ENCODE data around the gene TNFAIP8L2. TPM values are rescaled to one million over a fixed set of nuclear protein-coding genes. Genes with fewer than 3 reads are reported as not detected.

Gene TNFAIP8L2
- total RNA-seq, 1 donor from 2014 or later, result 1.6 TPM

DNA sequence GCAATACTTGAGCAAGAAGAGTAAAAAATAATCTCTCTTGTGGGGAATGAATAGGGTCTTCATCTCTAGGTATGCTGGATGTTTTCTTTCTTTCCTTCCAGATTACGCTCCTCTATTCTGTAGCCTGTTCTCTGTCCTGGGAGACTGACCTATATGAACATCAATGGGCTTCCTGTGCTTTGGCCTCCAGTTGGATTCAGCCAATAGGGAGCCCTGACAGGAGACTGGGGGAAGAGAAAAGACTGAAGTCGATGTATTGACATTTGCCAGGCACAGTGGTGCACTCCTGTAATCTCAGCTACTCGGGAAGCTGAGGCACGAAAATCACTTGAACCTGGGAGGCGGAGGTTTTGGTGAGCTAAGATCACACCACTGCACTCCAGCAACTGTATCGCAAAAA is 27.6 kb upstream of the TNFAIP8L2 start:
- H3K4me1 Mint-ChIP-seq (ENCODE audit: unreplicated experiment), result peaks cover 26% of the 10 kb centered on the region
- H3K36me3 Mint-ChIP-seq (ENCODE audit: low read depth, unreplicated experiment), result no peaks in the 10 kb centered on the region
- no peaks in the 10 kb centered on the region for H3K9me3 Mint-ChIP-seq (ENCODE audit: unreplicated experiment)
- H3K4me3 Mint-ChIP-seq (ENCODE audit: unreplicated experiment), result no peak overlapping the region
- no peak for DNase-seq (ENCODE audit: low spot score)
- H3K27ac Mint-ChIP-seq (ENCODE audit: unreplicated experiment), result no peak overlapping the region
- H3K27me3 Mint-ChIP-seq (ENCODE audit: unreplicated experiment), result peaks cover 10% of the 10 kb centered on the region
- TF ChIP-seq, protein P1, sequence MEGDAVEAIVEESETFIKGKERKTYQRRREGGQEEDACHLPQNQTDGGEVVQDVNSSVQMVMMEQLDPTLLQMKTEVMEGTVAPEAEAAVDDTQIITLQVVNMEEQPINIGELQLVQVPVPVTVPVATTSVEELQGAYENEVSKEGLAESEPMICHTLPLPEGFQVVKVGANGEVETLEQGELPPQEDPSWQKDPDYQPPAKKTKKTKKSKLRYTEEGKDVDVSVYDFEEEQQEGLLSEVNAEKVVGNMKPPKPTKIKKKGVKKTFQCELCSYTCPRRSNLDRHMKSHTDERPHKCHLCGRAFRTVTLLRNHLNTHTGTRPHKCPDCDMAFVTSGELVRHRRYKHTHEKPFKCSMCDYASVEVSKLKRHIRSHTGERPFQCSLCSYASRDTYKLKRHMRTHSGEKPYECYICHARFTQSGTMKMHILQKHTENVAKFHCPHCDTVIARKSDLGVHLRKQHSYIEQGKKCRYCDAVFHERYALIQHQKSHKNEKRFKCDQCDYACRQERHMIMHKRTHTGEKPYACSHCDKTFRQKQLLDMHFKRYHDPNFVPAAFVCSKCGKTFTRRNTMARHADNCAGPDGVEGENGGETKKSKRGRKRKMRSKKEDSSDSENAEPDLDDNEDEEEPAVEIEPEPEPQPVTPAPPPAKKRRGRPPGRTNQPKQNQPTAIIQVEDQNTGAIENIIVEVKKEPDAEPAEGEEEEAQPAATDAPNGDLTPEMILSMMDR (IDR thresholded peaks at IDR 0.05; ENCODE audit: unreplicated experiment), result no peak

DNA sequence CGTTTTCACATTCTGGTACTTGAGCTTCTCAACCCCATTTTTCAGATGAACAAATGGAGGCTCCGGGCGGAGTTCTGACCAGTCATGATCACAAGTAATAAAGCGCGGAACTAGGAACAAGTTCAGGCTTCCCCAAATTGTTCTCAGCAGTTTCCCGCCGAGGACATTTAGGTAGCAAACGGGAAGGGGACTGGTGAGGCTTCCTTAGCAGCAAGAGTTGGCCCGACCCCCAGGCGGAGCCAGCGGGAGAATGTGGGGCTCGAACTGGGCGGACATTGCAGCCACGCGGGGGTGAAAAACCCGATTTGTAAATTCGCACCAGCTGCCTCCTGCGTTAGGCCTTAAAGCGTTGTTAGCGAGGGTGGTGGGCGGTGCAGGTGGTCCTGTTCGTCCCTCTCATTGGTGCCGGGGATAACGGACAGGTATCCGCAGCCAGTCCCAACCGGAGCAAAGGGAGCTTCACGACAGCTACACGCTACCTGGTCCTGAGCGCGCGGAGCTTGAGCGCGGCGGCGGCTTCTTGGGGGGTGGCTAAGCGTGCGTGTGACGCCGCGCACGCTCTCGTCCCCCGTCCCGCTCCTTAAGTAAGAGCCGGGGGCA is 25.4 kb upstream of the TNFAIP8L2 start:
- H3K27ac Mint-ChIP-seq (ENCODE audit: unreplicated experiment), result peak overlapping the region; percentile 85
- peaks cover 18% of the 10 kb centered on the region for H3K27me3 Mint-ChIP-seq (ENCODE audit: unreplicated experiment)
- peak overlapping the region; percentile 56 for H3K4me3 Mint-ChIP-seq (ENCODE audit: unreplicated experiment)
- no peaks in the 10 kb centered on the region for H3K9me3 Mint-ChIP-seq (ENCODE audit: unreplicated experiment)
- TF ChIP-seq, protein P1 (IDR thresholded peaks at IDR 0.05; ENCODE audit: unreplicated experiment), result no peak
- H3K36me3 Mint-ChIP-seq (ENCODE audit: low read depth, unreplicated experiment), result peaks cover 20% of the 10 kb centered on the region
- H3K4me1 Mint-ChIP-seq (ENCODE audit: unreplicated experiment), result peaks cover 21% of the 10 kb centered on the region
- peak; percentile 74 for DNase-seq (ENCODE audit: low spot score)

DNA sequence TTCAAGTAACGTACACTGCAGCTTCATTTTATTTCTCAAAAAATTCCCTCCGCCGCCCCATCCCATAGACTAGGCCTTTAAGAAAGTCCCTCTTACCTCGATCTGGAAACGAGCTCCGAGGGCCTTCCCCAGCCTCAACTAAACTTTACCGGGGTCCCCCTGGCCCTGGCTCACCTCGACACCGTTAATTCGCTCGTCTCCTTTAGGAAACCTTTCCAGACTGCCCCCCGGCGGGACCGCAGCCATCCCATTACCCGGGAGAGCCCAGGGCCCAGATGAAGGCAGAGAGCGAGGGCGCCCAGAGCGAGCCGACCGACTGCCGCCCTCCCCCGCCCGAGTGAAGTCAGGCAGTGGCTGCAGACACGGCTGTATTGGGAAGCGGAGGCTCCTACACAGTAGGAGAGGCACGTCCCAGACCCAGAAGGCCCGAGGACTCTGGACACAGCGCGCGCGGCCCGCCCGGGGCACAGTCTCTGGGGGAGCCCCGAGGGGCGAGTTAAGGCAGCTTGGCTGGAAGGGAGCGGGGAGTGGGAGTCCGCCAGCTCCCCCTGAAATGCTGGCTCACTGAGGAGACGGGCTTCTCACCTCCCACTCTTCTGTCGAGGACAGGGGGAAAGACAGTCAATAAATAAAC is 24.6 kb upstream of the TNFAIP8L2 start:
- Mint-ChIP-seq H3K4me3 (ENCODE audit: unreplicated experiment) (peak overlapping the region; percentile 35), H3K27me3 (ENCODE audit: unreplicated experiment) (peaks cover 18% of the 10 kb centered on the region), H3K4me1 (ENCODE audit: unreplicated experiment) (peaks cover 21% of the 10 kb centered on the region), H3K36me3 (ENCODE audit: low read depth, unreplicated experiment) (peaks cover 27% of the 10 kb centered on the region), H3K27ac (ENCODE audit: unreplicated experiment) (peak overlapping the region; percentile 85), H3K9me3 (ENCODE audit: unreplicated experiment) (no peaks in the 10 kb centered on the region)
- TF ChIP-seq, protein P1 (IDR thresholded peaks at IDR 0.05; ENCODE audit: unreplicated experiment), result no peak
- DNase-seq (ENCODE audit: low spot score), result peak; percentile 52

DNA sequence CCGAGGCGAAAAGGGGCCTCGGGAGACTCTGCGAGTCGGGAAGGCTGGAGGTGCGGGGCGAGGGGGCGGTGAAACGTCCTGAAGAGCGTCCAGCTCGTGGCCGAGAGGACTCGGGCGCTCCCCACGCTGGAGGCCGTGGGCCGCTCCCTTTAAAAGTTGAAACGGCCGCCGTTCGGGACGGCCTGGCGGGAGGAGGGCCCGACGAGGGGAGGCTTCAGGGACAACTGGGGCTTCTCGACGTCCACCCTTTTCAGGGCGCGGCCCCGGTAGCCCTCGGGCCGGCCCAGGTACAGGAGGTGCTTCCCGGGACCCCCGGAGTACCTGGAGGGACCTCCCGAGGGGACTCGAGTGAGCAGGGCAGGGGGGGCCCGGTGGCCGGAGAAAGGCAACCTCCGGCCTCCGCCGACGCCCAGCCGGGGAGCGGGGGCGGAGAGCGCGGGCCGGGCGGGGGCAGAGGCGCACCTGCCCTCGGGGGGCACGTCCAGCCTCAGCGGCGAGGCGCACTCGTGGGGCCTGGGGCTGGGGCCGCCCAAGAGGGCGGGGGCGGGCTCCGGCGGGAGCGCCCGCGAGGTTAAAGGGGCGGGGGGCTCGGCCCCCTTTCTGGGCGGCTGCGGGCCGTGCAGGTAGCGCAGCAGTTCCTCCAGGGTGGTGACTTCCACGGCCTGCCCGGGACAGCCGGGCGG is 24.0 kb upstream of the TNFAIP8L2 start:
- no peaks in the 10 kb centered on the region for H3K9me3 Mint-ChIP-seq (ENCODE audit: unreplicated experiment)
- H3K27me3 Mint-ChIP-seq (ENCODE audit: unreplicated experiment), result peaks cover 18% of the 10 kb centered on the region
- DNase-seq (ENCODE audit: low spot score), result no peak
- H3K36me3 Mint-ChIP-seq (ENCODE audit: low read depth, unreplicated experiment), result peaks cover 33% of the 10 kb centered on the region
- H3K4me1 Mint-ChIP-seq (ENCODE audit: unreplicated experiment), result peaks cover 21% of the 10 kb centered on the region
- no peak overlapping the region for H3K27ac Mint-ChIP-seq (ENCODE audit: unreplicated experiment)
- H3K4me3 Mint-ChIP-seq (ENCODE audit: unreplicated experiment), result no peak overlapping the region
- TF ChIP-seq, protein P1 (IDR thresholded peaks at IDR 0.05; ENCODE audit: unreplicated experiment), result no peak

All from endothelial cell (in vitro differentiated cells).